Measurements from ENCODE around the gene FBXO15. TPM values are rescaled to one million over a fixed set of nuclear protein-coding genes. Genes with fewer than 3 reads are reported as not detected.

The FBXO15 gene
- polyA plus RNA-seq, 1 donor from 2014 or later, result 6.1 TPM

GRCh38 chr18:74068296-74068695 lies 79.3 kb downstream of the FBXO15 start:
- H3K27ac ChIP-seq (ENCODE audit: low read length), result no peak overlapping the region
- H3F3A ChIP-seq (ENCODE audit: insufficient read depth, low read length, poor library complexity, severe bottlenecking), result no peaks in the 10 kb centered on the region
- no peaks in the 10 kb centered on the region for H4K20me1 ChIP-seq (ENCODE audit: insufficient read depth)
- no peaks in the 10 kb centered on the region for H3K27me3 ChIP-seq (ENCODE audit: insufficient read depth, low read depth, low read length)
- H3K9me3 ChIP-seq (ENCODE audit: low read length), result no peaks in the 10 kb centered on the region
- TF ChIP-seq EZH2 (IDR thresholded peaks at IDR 0.05; ENCODE audit: borderline replicate concordance, insufficient read depth, low read length, poor library complexity, severe bottlenecking), result no peak
- no peak for TF ChIP-seq POLR2AphosphoS5 (IDR thresholded peaks at IDR 0.05)
- TF ChIP-seq MXI1 (conservative IDR thresholded peaks at IDR 0.05; ENCODE audit: poor library complexity, severe bottlenecking), result no peak
- no peak for TF ChIP-seq SMC3 (conservative IDR thresholded peaks at IDR 0.05; ENCODE audit: poor library complexity)
- TF ChIP-seq REST (IDR thresholded peaks at IDR 0.05; ENCODE audit: borderline replicate concordance), result no peak
- no peak for TF ChIP-seq CTCF (IDR thresholded peaks at IDR 0.05; ENCODE audit: poor library complexity, severe bottlenecking)
- TF ChIP-seq RAD21 (conservative IDR thresholded peaks at IDR 0.05), result no peak
- TF ChIP-seq TAF1 (IDR thresholded peaks at IDR 0.05; ENCODE audit: low read depth), result no peak
- no peak for TF ChIP-seq EP300 (conservative IDR thresholded peaks at IDR 0.05; ENCODE audit: poor library complexity, severe bottlenecking)
- H3K36me3 ChIP-seq (ENCODE audit: insufficient read depth, low read length), result no peaks in the 10 kb centered on the region
- H3K4me2 ChIP-seq (ENCODE audit: low read length), result no peak overlapping the region
- no peaks in the 10 kb centered on the region for H3K79me2 ChIP-seq (replicated peaks; ENCODE audit: insufficient read depth, low read length)
- H3K9ac ChIP-seq (ENCODE audit: low read length), result no peak overlapping the region
- H3K4me3 ChIP-seq (ENCODE audit: low read length), result no peak overlapping the region
- no peak overlapping the region for H2AFZ ChIP-seq (ENCODE audit: low read depth, low read length)
- no peaks in the 10 kb centered on the region for H3K9me2 ChIP-seq (ENCODE audit: insufficient read depth, low read length)

GRCh38 chr18:74066018-74066417 lies 81.6 kb downstream of the FBXO15 start:
- H3K27ac ChIP-seq (ENCODE audit: low read length), result no peak overlapping the region
- H3K9me3 ChIP-seq (ENCODE audit: low read length), result no peaks in the 10 kb centered on the region
- no peak overlapping the region for H3K4me2 ChIP-seq (ENCODE audit: low read length)
- no peaks in the 10 kb centered on the region for H3F3A ChIP-seq (ENCODE audit: insufficient read depth, low read length, poor library complexity, severe bottlenecking)
- no peaks in the 10 kb centered on the region for H4K20me1 ChIP-seq (ENCODE audit: insufficient read depth)
- no peaks in the 10 kb centered on the region for H3K27me3 ChIP-seq (ENCODE audit: insufficient read depth, low read depth, low read length)
- no peak overlapping the region for H3K9ac ChIP-seq (ENCODE audit: low read length)
- H3K9me2 ChIP-seq (ENCODE audit: insufficient read depth, low read length), result no peaks in the 10 kb centered on the region
- TF ChIP-seq TAF1 (IDR thresholded peaks at IDR 0.05; ENCODE audit: low read depth) (no peak), EP300 (conservative IDR thresholded peaks at IDR 0.05; ENCODE audit: poor library complexity, severe bottlenecking) (no peak), EZH2 (IDR thresholded peaks at IDR 0.05; ENCODE audit: borderline replicate concordance, insufficient read depth, low read length, poor library complexity, severe bottlenecking) (no peak), CTCF (IDR thresholded peaks at IDR 0.05; ENCODE audit: poor library complexity, severe bottlenecking) (no peak), SMC3 (conservative IDR thresholded peaks at IDR 0.05; ENCODE audit: poor library complexity) (no peak), MXI1 (conservative IDR thresholded peaks at IDR 0.05; ENCODE audit: poor library complexity, severe bottlenecking) (no peak), POLR2AphosphoS5 (IDR thresholded peaks at IDR 0.05) (no peak), RAD21 (conservative IDR thresholded peaks at IDR 0.05) (no peak)
- H2AFZ ChIP-seq (ENCODE audit: low read depth, low read length), result no peak overlapping the region
- H3K79me2 ChIP-seq (replicated peaks; ENCODE audit: insufficient read depth, low read length), result no peaks in the 10 kb centered on the region
- H3K4me3 ChIP-seq (ENCODE audit: low read length), result no peak overlapping the region
- H3K36me3 ChIP-seq (ENCODE audit: insufficient read depth, low read length), result no peaks in the 10 kb centered on the region

Data from neural cell (in vitro differentiated cells).